CD14-positive monocyte (primary cell): ENCODE data around the gene DDR1. TPM values are rescaled to one million over a fixed set of nuclear protein-coding genes. Genes with fewer than 3 reads are reported as not detected.
A peak's percentile ranks its signal among the peaks of the same experiment; 100 is the strongest.

Experiments used
- DNase-seq, 3 donors: peaks; one replicate each; pipeline ENCODE4 v3.0.0-alpha.2; 2011 to 2022
- H2AFZ ChIP-seq: 2 replicates; pipeline ENCODE4 v1.6.0; 2012; ENCODE audit warnings: mild to moderate bottlenecking, low read depth, low read length, inconsistent platforms; ENCODE audit not compliant: insufficient read depth, poor library complexity, severe bottlenecking
- H3K27ac ChIP-seq, 2 donors: 1 replicate in 1 of 2; 2 replicates in 1 of 2; pipeline ENCODE4 v1.5.1; 2012 to 2013; ENCODE audit warnings: low read length in 2 of 2, control low read depth in 1 of 2, inconsistent platforms in 1 of 2, low read depth in 1 of 2, mild to moderate bottlenecking in 1 of 2
- H3K27me3 ChIP-seq, 2 donors: one replicate each; pipeline versions ENCODE4 v1.6.0 to v1.6.1; 2011 to 2013; ENCODE audit warnings: low read length in 2 of 2; ENCODE audit not compliant: control insufficient read depth in 2 of 2, insufficient read depth in 2 of 2
- H3K36me3 ChIP-seq, 2 donors: replicated peaks in 1 of 2; 1 replicate in 1 of 2; 2 replicates in 1 of 2; pipeline versions ENCODE4 v1.5.1 to v1.6.1; 2012 to 2013; ENCODE audit warnings: low read length in 2 of 2, control low read depth in 1 of 2, inconsistent platforms in 1 of 2, mild to moderate bottlenecking in 1 of 2; ENCODE audit not compliant: insufficient read depth in 2 of 2, control insufficient read depth in 1 of 2
- H3K4me1 ChIP-seq, 2 donors: 1 replicate in 1 of 2; 2 replicates in 1 of 2; pipeline versions ENCODE4 v1.5.1 to v1.6.1; 2012 to 2013; ENCODE audit warnings: low read length in 2 of 2, control low read depth in 1 of 2, inconsistent platforms in 1 of 2, mild to moderate bottlenecking in 1 of 2, moderate library complexity in 1 of 2; ENCODE audit not compliant: insufficient read depth in 2 of 2, control insufficient read depth in 1 of 2
- H3K4me2 ChIP-seq: replicated peaks from 2 replicates; pipeline ENCODE3; 2012; ENCODE audit warnings: low read length, moderate library complexity, mild to moderate bottlenecking; ENCODE audit not compliant: poor library complexity, severe bottlenecking; ENCODE audit errors: extremely low read depth
- H3K4me3 ChIP-seq, 3 experiments: fragments of 200-600 bp in 1 of 3; sonication (generic) in 1 of 3; replicated peaks in 1 of 3; 1 replicate in 2 of 3; 2 replicates in 1 of 3; pipeline ENCODE4 v1.5.1; 2011 to 2013; ENCODE audit warnings: low read length in 3 of 3, mild to moderate bottlenecking in 3 of 3, control low read depth in 2 of 3, low read depth in 2 of 3, inconsistent platforms in 1 of 3, moderate library complexity in 1 of 3
- H3K79me2 ChIP-seq: 2 replicates; pipeline ENCODE4 v1.6.0; 2012; ENCODE audit warnings: mild to moderate bottlenecking, control low read depth, inconsistent platforms, low read length, moderate library complexity; ENCODE audit not compliant: insufficient read depth
- H3K9ac ChIP-seq: 2 replicates; pipeline ENCODE4 v1.6.0; 2017; ENCODE audit warnings: low read length, mild to moderate bottlenecking; ENCODE audit not compliant: insufficient read depth, poor library complexity, severe bottlenecking
- H3K9me3 ChIP-seq, 2 donors: replicated peaks in 1 of 2; 1 replicate in 1 of 2; 2 replicates in 1 of 2; pipeline versions ENCODE4 v1.5.1 to v1.6.1; 2012 to 2013; ENCODE audit warnings: low read length in 2 of 2, control low read depth in 1 of 2; ENCODE audit not compliant: control insufficient read depth in 1 of 2, insufficient read depth in 1 of 2
- H4K20me1 ChIP-seq: 2 replicates; pipeline ENCODE4 v1.6.0; 2012; ENCODE audit warnings: mild to moderate bottlenecking, low read length, control low read depth, moderate library complexity; ENCODE audit not compliant: insufficient read depth
- H3K27ac Mint-ChIP-seq, 7 donors: one replicate each; pipeline ENCODE4 v1.8.0; 2020; ENCODE audit warnings: mild to moderate bottlenecking in 7 of 7, mixed read lengths in 7 of 7, moderate library complexity in 6 of 7, inconsistent platforms in 2 of 7
- H3K27me3 Mint-ChIP-seq, 3 donors: one replicate each; pipeline ENCODE4 v1.8.0; 2021 to 2022; ENCODE audit warnings: low read depth in 3 of 3, mild to moderate bottlenecking in 3 of 3, mixed read lengths in 3 of 3, moderate library complexity in 3 of 3, inconsistent platforms in 1 of 3
- H3K36me3 Mint-ChIP-seq, 2 donors: one replicate each; pipeline ENCODE4 v1.8.0; 2020; ENCODE audit warnings: mixed read lengths in 2 of 2, inconsistent platforms in 1 of 2, mild to moderate bottlenecking in 1 of 2
- H3K4me1 Mint-ChIP-seq: one replicate; pipeline ENCODE4 v1.8.0; 2020; ENCODE audit warnings: mild to moderate bottlenecking, mixed read lengths
- H3K4me3 Mint-ChIP-seq, 2 donors: one replicate each; pipeline ENCODE4 v1.8.0; 2020; ENCODE audit warnings: mild to moderate bottlenecking in 2 of 2, mixed read lengths in 2 of 2, moderate library complexity in 1 of 2
- H3K9me3 Mint-ChIP-seq, 7 donors: one replicate each; pipeline ENCODE4 v1.8.0; 2020 to 2022; ENCODE audit warnings: mixed read lengths in 7 of 7, mild to moderate bottlenecking in 6 of 7, moderate library complexity in 6 of 7, inconsistent platforms in 2 of 7
- WGBS: methylation state at CpG from one replicate; pipeline ENCODE4 v1.1.5; 2013; ENCODE audit warnings: missing lambda C conversion rate; ENCODE audit not compliant: insufficient coverage; 5-methylcytosine and 5-hydroxymethylcytosine counted together
- intact Hi-C, 2 donors: fragments of 100-400 bp; cut with micrococcal nuclease; formaldehyde crosslinking; loops; one replicate each; pipeline versions ENCODE4 v1.15.0 to v1.15.1; 2023
- polyA plus RNA-seq, 3 donors: library from polyadenylated mRNA; depleted of rRNA in 1 of 3; unstranded in 2 of 3; stranded (reverse) in 1 of 3; fragments of 300-500 nt in 2 of 3; fragments of >200 nt in 1 of 3; fragmentation: Illumina TruSeq in 2 of 3; gene quantifications; 1 replicate in 2 of 3; 2 replicates in 1 of 3; pipeline ENCODE4 v1.2.3, GENCODE V29; 2012 to 2021
- TF ChIP-seq, protein P1 (sequence below): fragments of 200-600 bp; IDR thresholded peaks from one replicate; pipeline ENCODE4 v1.8.0; 2022; ENCODE audit warnings: antibody characterized with exemption, mild to moderate bottlenecking

The DDR1 gene
- polyA plus RNA-seq, 3 donors: 0.39 to 1.0 (median 0.51) TPM

DNA sequence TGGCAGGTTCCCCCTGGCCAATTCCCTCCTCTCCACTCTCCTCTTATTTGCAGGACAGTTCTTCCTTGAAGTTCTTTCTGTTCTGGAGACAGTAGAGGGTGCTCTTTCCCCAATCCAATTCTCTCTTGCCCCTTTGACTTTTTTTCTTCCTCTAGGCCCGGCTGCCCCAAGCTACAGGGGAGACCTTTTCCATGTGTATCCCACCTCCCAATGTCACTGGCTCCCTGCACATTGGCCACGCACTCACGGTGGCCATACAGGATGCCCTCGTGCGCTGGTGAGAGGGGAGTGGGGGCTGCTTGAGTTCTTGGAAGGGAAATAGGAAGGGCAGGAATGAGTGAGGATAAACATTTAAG lies 31.2 kb downstream of the DDR1 start:
- no peaks in the 10 kb centered on the region for H4K20me1 ChIP-seq
- H3K9ac ChIP-seq: no peak overlapping the region
- no peak overlapping the region for H3K4me3 ChIP-seq
- no peaks in the 10 kb centered on the region for H3K79me2 ChIP-seq
- DNase-seq: peak; percentile 5 to 20 (median 7)
- peak overlapping the region; percentile 96 for H2AFZ ChIP-seq
- WGBS: 13% methylated on average over 4 of the region's 5 CpGs
- H3K36me3 Mint-ChIP-seq: peaks cover 64 to 67% of the 10 kb centered on the region in 2 donors
- peaks cover 43 to 65% of the 10 kb centered on the region in 2 donors for H3K36me3 ChIP-seq
- H3K9me3 ChIP-seq: no peaks in the 10 kb centered on the region
- TF ChIP-seq, protein P1, sequence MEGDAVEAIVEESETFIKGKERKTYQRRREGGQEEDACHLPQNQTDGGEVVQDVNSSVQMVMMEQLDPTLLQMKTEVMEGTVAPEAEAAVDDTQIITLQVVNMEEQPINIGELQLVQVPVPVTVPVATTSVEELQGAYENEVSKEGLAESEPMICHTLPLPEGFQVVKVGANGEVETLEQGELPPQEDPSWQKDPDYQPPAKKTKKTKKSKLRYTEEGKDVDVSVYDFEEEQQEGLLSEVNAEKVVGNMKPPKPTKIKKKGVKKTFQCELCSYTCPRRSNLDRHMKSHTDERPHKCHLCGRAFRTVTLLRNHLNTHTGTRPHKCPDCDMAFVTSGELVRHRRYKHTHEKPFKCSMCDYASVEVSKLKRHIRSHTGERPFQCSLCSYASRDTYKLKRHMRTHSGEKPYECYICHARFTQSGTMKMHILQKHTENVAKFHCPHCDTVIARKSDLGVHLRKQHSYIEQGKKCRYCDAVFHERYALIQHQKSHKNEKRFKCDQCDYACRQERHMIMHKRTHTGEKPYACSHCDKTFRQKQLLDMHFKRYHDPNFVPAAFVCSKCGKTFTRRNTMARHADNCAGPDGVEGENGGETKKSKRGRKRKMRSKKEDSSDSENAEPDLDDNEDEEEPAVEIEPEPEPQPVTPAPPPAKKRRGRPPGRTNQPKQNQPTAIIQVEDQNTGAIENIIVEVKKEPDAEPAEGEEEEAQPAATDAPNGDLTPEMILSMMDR: peak; percentile 54
- peaks cover 0 to 1% (median 0%) of the 10 kb centered on the region in 3 donors for H3K27me3 Mint-ChIP-seq
- H3K4me3 Mint-ChIP-seq: peak overlapping the region in 1 of 2 donors; percentile 41
- H3K27ac ChIP-seq: no peak overlapping the region
- H3K27ac Mint-ChIP-seq: peak overlapping the region in 1 of 7 donors; percentile 2
- no peak overlapping the region for H3K4me2 ChIP-seq
- no peaks in the 10 kb centered on the region for H3K27me3 ChIP-seq
- H3K4me1 ChIP-seq: peaks cover 15 to 26% of the 10 kb centered on the region in 2 donors
- H3K4me1 Mint-ChIP-seq: peaks cover 24% of the 10 kb centered on the region
- intact Hi-C loops: loop anchor here in 1 of 2 donors (10.0 kb wide), 1 partner anchor 169 kb away; no protein-coding TSS in a partner anchor
- H3K9me3 Mint-ChIP-seq: no peaks in the 10 kb centered on the region

DNA sequence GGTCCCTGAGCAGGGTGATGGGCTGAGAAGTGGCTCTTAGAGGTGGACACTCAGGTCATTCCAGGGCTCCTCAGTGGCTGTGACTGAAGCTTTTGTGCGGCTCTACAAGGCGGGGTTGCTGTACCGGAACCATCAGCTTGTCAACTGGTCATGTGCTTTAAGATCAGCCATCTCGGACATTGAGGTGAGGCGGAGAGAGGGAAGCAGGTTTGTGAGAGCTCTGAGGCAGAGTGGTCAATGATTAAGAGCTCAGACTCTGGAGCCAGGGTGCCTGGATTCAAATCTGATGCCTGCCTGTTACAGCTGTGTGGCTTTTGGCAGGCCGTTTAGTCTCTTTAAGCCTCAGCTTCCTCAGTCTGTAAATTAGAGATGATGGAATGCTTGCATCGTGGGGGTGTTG lies 32.7 kb downstream of the DDR1 start:
- H3K27me3 ChIP-seq: no peaks in the 10 kb centered on the region
- H3K27ac ChIP-seq: no peak overlapping the region
- no peaks in the 10 kb centered on the region for H4K20me1 ChIP-seq
- no peak overlapping the region for H2AFZ ChIP-seq
- Mint-ChIP-seq H3K4me3 (peak overlapping the region in 1 of 2 donors; percentile 10), H3K27me3 (peaks cover 0 to 1% (median 0%) of the 10 kb centered on the region in 3 donors), H3K4me1 (peaks cover 24% of the 10 kb centered on the region), H3K36me3 (peaks cover 63 to 67% of the 10 kb centered on the region in 2 donors), H3K9me3 (peaks cover 0 to 3% (median 0%) of the 10 kb centered on the region in 7 donors), H3K27ac (peak overlapping the region in 2 of 7 donors; percentile 0 to 48)
- H3K79me2 ChIP-seq: no peaks in the 10 kb centered on the region
- no peak overlapping the region for H3K4me2 ChIP-seq
- TF ChIP-seq, protein P1: no peak
- H3K9ac ChIP-seq: no peak overlapping the region
- peaks cover 15 to 26% of the 10 kb centered on the region in 2 donors for H3K4me1 ChIP-seq
- DNase-seq: no peak
- peaks cover 47 to 65% of the 10 kb centered on the region in 2 donors for H3K36me3 ChIP-seq
- H3K9me3 ChIP-seq: no peaks in the 10 kb centered on the region
- 95% methylated on average over 6 of the region's 7 CpGs for WGBS
- intact Hi-C loops: loop anchor here in 1 of 2 donors (10.0 kb wide), 1 partner anchor 168 kb away; no protein-coding TSS in a partner anchor
- H3K4me3 ChIP-seq: no peak overlapping the region
